ENCODE results near the gene EYA3. TPM values are rescaled to one million over a fixed set of nuclear protein-coding genes. Genes with fewer than 3 reads are reported as not detected.

The EYA3 gene
- total RNA-seq, 1 donor from 2014 or later = 41.3 TPM

- no peak for TF ChIP-seq CTCF (IDR thresholded peaks at IDR 0.05; ENCODE audit: unreplicated experiment)
- DNase-seq (ENCODE audit: low spot score, unreplicated experiment) = no peak
- peak overlapping the region; percentile 99 for H3K4me3 Mint-ChIP-seq (ENCODE audit: low read depth)
- H3K27me3 Mint-ChIP-seq = no peaks in the 10 kb centered on the region
- H3K9me3 Mint-ChIP-seq (ENCODE audit: low read depth) = no peaks in the 10 kb centered on the region
- no peaks in the 10 kb centered on the region for H3K36me3 Mint-ChIP-seq (ENCODE audit: insufficient read depth)
- H3K27ac Mint-ChIP-seq = peak overlapping the region; percentile 99
- H3K4me1 Mint-ChIP-seq (ENCODE audit: low read depth) = peaks cover 10% of the 10 kb centered on the region
Observed at GRCh38 chr1:28087614-28088167, 719 bp downstream of the EYA3 start.

- Mint-ChIP-seq H3K27me3 (no peaks in the 10 kb centered on the region), H3K27ac (no peak overlapping the region), H3K4me1 (ENCODE audit: low read depth) (peaks cover 10% of the 10 kb centered on the region), H3K9me3 (ENCODE audit: low read depth) (no peaks in the 10 kb centered on the region), H3K36me3 (ENCODE audit: insufficient read depth) (no peaks in the 10 kb centered on the region), H3K4me3 (ENCODE audit: low read depth) (peak overlapping the region; percentile 99)
- no peak for TF ChIP-seq CTCF (IDR thresholded peaks at IDR 0.05; ENCODE audit: unreplicated experiment)
- DNase-seq (ENCODE audit: low spot score, unreplicated experiment) = no peak
Observed at GRCh38 chr1:28086651-28087050, 1.8 kb downstream of the EYA3 start.

- H3K4me3 Mint-ChIP-seq (ENCODE audit: low read depth) = no peak overlapping the region
- DNase-seq (ENCODE audit: low spot score, unreplicated experiment) = no peak
Observed at GRCh38 chr1:28085129-28085528, 3.3 kb downstream of the EYA3 start.

GRCh38 chr1:28083876-28084275 is 4.5 kb downstream of the EYA3 start:
- Mint-ChIP-seq H3K9me3 (ENCODE audit: low read depth) (no peaks in the 10 kb centered on the region), H3K27ac (no peak overlapping the region), H3K4me3 (ENCODE audit: low read depth) (no peak overlapping the region), H3K4me1 (ENCODE audit: low read depth) (peaks cover 10% of the 10 kb centered on the region), H3K27me3 (no peaks in the 10 kb centered on the region), H3K36me3 (ENCODE audit: insufficient read depth) (no peaks in the 10 kb centered on the region)
- no peak for DNase-seq (ENCODE audit: low spot score, unreplicated experiment)
- TF ChIP-seq CTCF (IDR thresholded peaks at IDR 0.05; ENCODE audit: unreplicated experiment) = no peak

More at GRCh38 chr1:28085129-28085528, 3.3 kb downstream of the EYA3 start:
- H3K4me1 Mint-ChIP-seq (ENCODE audit: low read depth) = peaks cover 10% of the 10 kb centered on the region
- H3K9me3 Mint-ChIP-seq (ENCODE audit: low read depth) = no peaks in the 10 kb centered on the region
- H3K27ac Mint-ChIP-seq = no peak overlapping the region
- H3K27me3 Mint-ChIP-seq = no peaks in the 10 kb centered on the region
- TF ChIP-seq CTCF (IDR thresholded peaks at IDR 0.05; ENCODE audit: unreplicated experiment) = no peak
- H3K36me3 Mint-ChIP-seq (ENCODE audit: insufficient read depth) = no peaks in the 10 kb centered on the region

GRCh38 chr1:28078680-28079626 is 9.5 kb downstream of the EYA3 start:
- H3K27ac Mint-ChIP-seq = no peak overlapping the region
- no peak for TF ChIP-seq CTCF (IDR thresholded peaks at IDR 0.05; ENCODE audit: unreplicated experiment)
- H3K9me3 Mint-ChIP-seq (ENCODE audit: low read depth) = no peaks in the 10 kb centered on the region
- no peaks in the 10 kb centered on the region for H3K36me3 Mint-ChIP-seq (ENCODE audit: insufficient read depth)
- peaks cover 8% of the 10 kb centered on the region for H3K4me1 Mint-ChIP-seq (ENCODE audit: low read depth)
- H3K27me3 Mint-ChIP-seq = no peaks in the 10 kb centered on the region
- no peak overlapping the region for H3K4me3 Mint-ChIP-seq (ENCODE audit: low read depth)
- DNase-seq (ENCODE audit: low spot score, unreplicated experiment) = no peak
